Measurements from ENCODE around the gene BRPF3. TPM values are rescaled to one million over a fixed set of nuclear protein-coding genes. Genes with fewer than 3 reads are reported as not detected.

The BRPF3 gene
- total and polyA plus RNA-seq, 2 donors (not counting 3 experiments of a cell fraction or from before 2014, with no cell fraction given): 30.5 to 35.7 TPM

GRCh38 chr6:36223706-36224105 lies 27.2 kb downstream of the BRPF3 start:
- no peaks in the 10 kb centered on the region for H3K27me3 ChIP-seq (ENCODE audit: control insufficient read depth in 2 of 2, insufficient read depth in 2 of 2, low read length in 2 of 2)
- peaks cover 3% of the 10 kb centered on the region for H3K79me2 ChIP-seq (ENCODE audit: control insufficient read depth, insufficient read depth, low read length)
- no peak overlapping the region for H3K27ac ChIP-seq (ENCODE audit: insufficient read depth, low read depth, low read length)
- H2AFZ ChIP-seq (ENCODE audit: low read depth, low read length): no peak overlapping the region
- H3K9me1 ChIP-seq (replicated peaks; ENCODE audit: control insufficient read depth, extremely low read depth, insufficient read depth, low read length): no peaks in the 10 kb centered on the region
- dilution Hi-C loops (cut with MboI; ENCODE audit: extremely low pct_ligation_motif_present, low sequenced_read_pairs) (no loop called here), intact Hi-C loops (cut with micrococcal nuclease) (no loop called here)
- no peak overlapping the region for H3K4me3 ChIP-seq (replicated peaks in 1 of 3; ENCODE audit: insufficient read depth in 1 of 3, low read depth in 1 of 3, low read length in 3 of 3)
- POLR2A ChIA-PET: no interaction called here
- DNase-seq (ENCODE audit: low read depth, low spot score): no peak
- CTCF ChIA-PET: interaction anchor here (5.2 kb wide), 1 partner anchor 78 kb away, joined by 21 read pairs; no protein-coding TSS in a partner anchor
- no peak for FAIRE-seq
- H3K4me2 ChIP-seq (ENCODE audit: insufficient read depth, low read length): no peak overlapping the region
- TF ChIP-seq POLR2AphosphoS5 (IDR thresholded peaks at IDR 0.05; ENCODE audit: insufficient read depth, low read depth, low read length) (no peak), GATA2 (IDR thresholded peaks at IDR 0.05; ENCODE audit: insufficient read depth, insufficient read length, low read depth, low read length) (no peak), MYC (IDR thresholded peaks at IDR 0.05; ENCODE audit: low read depth, low read length) (no peak), JUN (IDR thresholded peaks at IDR 0.05; ENCODE audit: borderline replicate concordance, insufficient read depth, insufficient read length, low read depth) (no peak), FOS (IDR thresholded peaks at IDR 0.05; ENCODE audit: borderline replicate concordance, insufficient read depth, low read length) (no peak), EZH2 (IDR thresholded peaks at IDR 0.05; ENCODE audit: borderline replicate concordance, low read depth, low read length, severe bottlenecking) (no peak), CTCF (IDR thresholded peaks at IDR 0.05; ENCODE audit: extremely low read depth in 1 of 2, insufficient read depth in 1 of 2, low read depth in 1 of 2, low read length in 2 of 2) (no peak)
- H3K4me1 ChIP-seq (ENCODE audit: control insufficient read depth, extremely low read depth, insufficient read depth, low read length): peaks cover 16% of the 10 kb centered on the region
- no peak overlapping the region for H3K9ac ChIP-seq (replicated peaks; ENCODE audit: extremely low read depth, insufficient read depth, low read length)
- H3K36me3 ChIP-seq (ENCODE audit: control insufficient read depth in 2 of 2, extremely low read depth in 1 of 2, insufficient read depth in 2 of 2, low read length in 2 of 2): peaks cover 37% of the 10 kb centered on the region in 2 experiments
- H3K9me3 ChIP-seq (replicated peaks; ENCODE audit: control insufficient read depth, insufficient read depth, low read length): no peaks in the 10 kb centered on the region
- H4K20me1 ChIP-seq (replicated peaks; ENCODE audit: control insufficient read depth, extremely low read depth, insufficient read depth, low read length): peaks cover 4% of the 10 kb centered on the region
- BruUV-seq (replicated peaks): no TSS peak

Measured in endothelial cell of umbilical vein (primary cell).